Measurements from ENCODE around the gene SYNGR4. TPM values are rescaled to one million over a fixed set of nuclear protein-coding genes. Genes with fewer than 3 reads are reported as not detected.

SYNGR4 gene
- total and polyA plus RNA-seq, 5 donors from 2014 or later, result not detected

- peak overlapping the region; percentile 43 to 72 (median 62) for H3K4me3 Mint-ChIP-seq
- H3K27ac Mint-ChIP-seq, result peak overlapping the region in 1 of 3 donors; percentile 49
Observed at GRCh38 chr19:48400018-48400742, 36.0 kb downstream of the SYNGR4 start.

GRCh38 chr19:48401287-48401686, 37.1 kb downstream of the SYNGR4 start:
- no peaks in the 10 kb centered on the region for H3K27me3 ChIP-seq (ENCODE audit: control insufficient read depth, insufficient read depth, low read length)
- no peak overlapping the region for H3K27ac ChIP-seq (ENCODE audit: insufficient read depth, low read length, poor library complexity, severe bottlenecking)
- no peaks in the 10 kb centered on the region for H3K9me3 ChIP-seq (ENCODE audit: control insufficient read depth in 2 of 2, low read length in 2 of 2)
- peaks cover 16% of the 10 kb centered on the region for H3K4me1 ChIP-seq (ENCODE audit: control insufficient read depth, insufficient read depth, low read length, poor library complexity, severe bottlenecking)
- peak overlapping the region in 2 of 3 donors; percentile 28 to 70 for H3K27ac Mint-ChIP-seq
- peaks cover 0 to 5% (median 0%) of the 10 kb centered on the region in 7 donors for H3K9me3 Mint-ChIP-seq
- no peak overlapping the region for H3K4me3 ChIP-seq (ENCODE audit: low read depth, low read length)
- H3K4me3 Mint-ChIP-seq, result peak overlapping the region in 1 of 4 donors; percentile 56
- ATAC-seq (ENCODE audit: low read depth in 2 of 2) (no peak), DNase-seq (no peak)
- H3K4me1 Mint-ChIP-seq, result peaks cover 12 to 36% (median 21%) of the 10 kb centered on the region in 4 donors
- H3K36me3 Mint-ChIP-seq, result no peaks in the 10 kb centered on the region
- no peaks in the 10 kb centered on the region for H3K36me3 ChIP-seq (ENCODE audit: control insufficient read depth, insufficient read depth, low read length)
- peaks cover 36% of the 10 kb centered on the region for H3K27me3 Mint-ChIP-seq

More at GRCh38 chr19:48400018-48400742, 36.0 kb downstream of the SYNGR4 start:
- ATAC-seq (ENCODE audit: low read depth in 2 of 2) (peak in 1 of 2 donors; percentile 10), DNase-seq (peak in 2 of 3 donors; percentile 34)
- Histone ChIP-seq H3K4me1 (ENCODE audit: control insufficient read depth, insufficient read depth, low read length, poor library complexity, severe bottlenecking) (peaks cover 24% of the 10 kb centered on the region), H3K4me3 (ENCODE audit: low read depth, low read length) (no peak overlapping the region), H3K36me3 (ENCODE audit: control insufficient read depth, insufficient read depth, low read length) (no peaks in the 10 kb centered on the region), H3K27me3 (ENCODE audit: control insufficient read depth, insufficient read depth, low read length) (peaks cover 2% of the 10 kb centered on the region), H3K27ac (ENCODE audit: insufficient read depth, low read length, poor library complexity, severe bottlenecking) (no peak overlapping the region), H3K9me3 (ENCODE audit: control insufficient read depth in 2 of 2, low read length in 2 of 2) (no peaks in the 10 kb centered on the region)
- H3K36me3 Mint-ChIP-seq, result no peaks in the 10 kb centered on the region
- H3K4me1 Mint-ChIP-seq, result peaks cover 12 to 43% (median 25%) of the 10 kb centered on the region in 4 donors
- peaks cover 0 to 5% (median 0%) of the 10 kb centered on the region in 7 donors for H3K9me3 Mint-ChIP-seq
- H3K27me3 Mint-ChIP-seq, result peaks cover 41% of the 10 kb centered on the region

- no peak overlapping the region for H3K27ac Mint-ChIP-seq
- peak overlapping the region in 2 of 4 donors; percentile 36 to 53 for H3K4me3 Mint-ChIP-seq
Observed at GRCh38 chr19:48403606-48404005, 39.4 kb downstream of the SYNGR4 start.

GRCh38 chr19:48405010-48405659, 41.0 kb downstream of the SYNGR4 start:
- H3K27ac ChIP-seq (ENCODE audit: insufficient read depth, low read length, poor library complexity, severe bottlenecking), result no peak overlapping the region
- no peaks in the 10 kb centered on the region for H3K36me3 ChIP-seq (ENCODE audit: control insufficient read depth, insufficient read depth, low read length)
- Mint-ChIP-seq H3K36me3 (no peaks in the 10 kb centered on the region), H3K4me3 (no peak overlapping the region), H3K9me3 (peaks cover 0 to 2% (median 0%) of the 10 kb centered on the region in 7 donors), H3K27ac (no peak overlapping the region), H3K27me3 (peaks cover 35% of the 10 kb centered on the region), H3K4me1 (peaks cover 0 to 17% (median 9%) of the 10 kb centered on the region in 4 donors)
- H3K4me3 ChIP-seq (ENCODE audit: low read depth, low read length), result no peak overlapping the region
- no peaks in the 10 kb centered on the region for H3K9me3 ChIP-seq (ENCODE audit: control insufficient read depth in 2 of 2, low read length in 2 of 2)
- ATAC-seq (ENCODE audit: low read depth in 2 of 2), result no peak
- H3K27me3 ChIP-seq (ENCODE audit: control insufficient read depth, insufficient read depth, low read length), result no peaks in the 10 kb centered on the region
- DNase-seq, result no peak
- no peaks in the 10 kb centered on the region for H3K4me1 ChIP-seq (ENCODE audit: control insufficient read depth, insufficient read depth, low read length, poor library complexity, severe bottlenecking)

More at GRCh38 chr19:48403606-48404005, 39.4 kb downstream of the SYNGR4 start:
- H3K9me3 ChIP-seq (ENCODE audit: control insufficient read depth in 2 of 2, low read length in 2 of 2), result no peaks in the 10 kb centered on the region
- H3K4me3 ChIP-seq (ENCODE audit: low read depth, low read length), result no peak overlapping the region
- no peaks in the 10 kb centered on the region for H3K36me3 ChIP-seq (ENCODE audit: control insufficient read depth, insufficient read depth, low read length)
- DNase-seq (peak in 2 of 3 donors; percentile 43 to 71), ATAC-seq (ENCODE audit: low read depth in 2 of 2) (peak; percentile 55 to 56)
- H3K4me1 Mint-ChIP-seq, result peaks cover 2 to 31% (median 14%) of the 10 kb centered on the region in 4 donors
- peaks cover 0 to 3% (median 0%) of the 10 kb centered on the region in 7 donors for H3K9me3 Mint-ChIP-seq
- H3K27me3 Mint-ChIP-seq, result peaks cover 42% of the 10 kb centered on the region
- no peaks in the 10 kb centered on the region for H3K27me3 ChIP-seq (ENCODE audit: control insufficient read depth, insufficient read depth, low read length)
- H3K36me3 Mint-ChIP-seq, result no peaks in the 10 kb centered on the region
- peaks cover 3% of the 10 kb centered on the region for H3K4me1 ChIP-seq (ENCODE audit: control insufficient read depth, insufficient read depth, low read length, poor library complexity, severe bottlenecking)
- H3K27ac ChIP-seq (ENCODE audit: insufficient read depth, low read length, poor library complexity, severe bottlenecking), result no peak overlapping the region

- Mint-ChIP-seq H3K36me3 (no peaks in the 10 kb centered on the region), H3K27me3 (peaks cover 40% of the 10 kb centered on the region), H3K9me3 (peaks cover 0 to 2% (median 0%) of the 10 kb centered on the region in 7 donors)
Observed at GRCh38 chr19:48405850-48406249, 41.7 kb downstream of the SYNGR4 start.

GRCh38 chr19:48413879-48414587, 49.9 kb downstream of the SYNGR4 start:
- no peaks in the 10 kb centered on the region for H3K36me3 ChIP-seq (ENCODE audit: control insufficient read depth, insufficient read depth, low read length)
- H3K4me1 Mint-ChIP-seq, result peaks cover 0 to 30% (median 15%) of the 10 kb centered on the region in 4 donors
- H3K9me3 Mint-ChIP-seq, result peaks cover 0 to 1% (median 0%) of the 10 kb centered on the region in 7 donors
- no peak for ATAC-seq (ENCODE audit: low read depth in 2 of 2)
- no peak for DNase-seq
- peaks cover 40% of the 10 kb centered on the region for H3K27me3 Mint-ChIP-seq
- no peak overlapping the region for H3K4me3 ChIP-seq (ENCODE audit: low read depth, low read length)
- H3K4me3 Mint-ChIP-seq, result peak overlapping the region in 3 of 4 donors; percentile 32 to 84 (median 59)
- H3K36me3 Mint-ChIP-seq, result no peaks in the 10 kb centered on the region
- no peak overlapping the region for H3K27ac ChIP-seq (ENCODE audit: insufficient read depth, low read length, poor library complexity, severe bottlenecking)
- H3K27ac Mint-ChIP-seq, result no peak overlapping the region
- H3K9me3 ChIP-seq (ENCODE audit: control insufficient read depth in 2 of 2, low read length in 2 of 2), result no peaks in the 10 kb centered on the region
- H3K27me3 ChIP-seq (ENCODE audit: control insufficient read depth, insufficient read depth, low read length), result no peaks in the 10 kb centered on the region
- H3K4me1 ChIP-seq (ENCODE audit: control insufficient read depth, insufficient read depth, low read length, poor library complexity, severe bottlenecking), result peaks cover 17% of the 10 kb centered on the region

More at GRCh38 chr19:48405850-48406249, 41.7 kb downstream of the SYNGR4 start:
- Mint-ChIP-seq H3K4me3 (no peak overlapping the region), H3K4me1 (peaks cover 0 to 12% (median 7%) of the 10 kb centered on the region in 4 donors), H3K27ac (peak overlapping the region in 1 of 3 donors; percentile 58)
- DNase-seq (no peak), ATAC-seq (ENCODE audit: low read depth in 2 of 2) (no peak)
- H3K27me3 ChIP-seq (ENCODE audit: control insufficient read depth, insufficient read depth, low read length), result no peaks in the 10 kb centered on the region
- H3K4me1 ChIP-seq (ENCODE audit: control insufficient read depth, insufficient read depth, low read length, poor library complexity, severe bottlenecking), result no peaks in the 10 kb centered on the region
- no peak overlapping the region for H3K4me3 ChIP-seq (ENCODE audit: low read depth, low read length)
- no peaks in the 10 kb centered on the region for H3K9me3 ChIP-seq (ENCODE audit: control insufficient read depth in 2 of 2, low read length in 2 of 2)
- H3K36me3 ChIP-seq (ENCODE audit: control insufficient read depth, insufficient read depth, low read length), result no peaks in the 10 kb centered on the region
- H3K27ac ChIP-seq (ENCODE audit: insufficient read depth, low read length, poor library complexity, severe bottlenecking), result no peak overlapping the region

- H3K27ac ChIP-seq (ENCODE audit: insufficient read depth, low read length, poor library complexity, severe bottlenecking), result no peak overlapping the region
- peaks cover 17% of the 10 kb centered on the region for H3K4me1 ChIP-seq (ENCODE audit: control insufficient read depth, insufficient read depth, low read length, poor library complexity, severe bottlenecking)
- Mint-ChIP-seq H3K27ac (no peak overlapping the region), H3K9me3 (peaks cover 0 to 1% (median 0%) of the 10 kb centered on the region in 7 donors), H3K36me3 (no peaks in the 10 kb centered on the region), H3K4me1 (peaks cover 0 to 34% (median 18%) of the 10 kb centered on the region in 4 donors), H3K4me3 (peak overlapping the region in 2 of 4 donors; percentile 28 to 81), H3K27me3 (peaks cover 44% of the 10 kb centered on the region)
- DNase-seq, result peak; percentile 32 to 84 (median 56)
- no peak overlapping the region for H3K4me3 ChIP-seq (ENCODE audit: low read depth, low read length)
- ATAC-seq (ENCODE audit: low read depth in 2 of 2), result peak; percentile 50 to 55
- no peaks in the 10 kb centered on the region for H3K36me3 ChIP-seq (ENCODE audit: control insufficient read depth, insufficient read depth, low read length)
- H3K27me3 ChIP-seq (ENCODE audit: control insufficient read depth, insufficient read depth, low read length), result no peaks in the 10 kb centered on the region
- H3K9me3 ChIP-seq (ENCODE audit: control insufficient read depth in 2 of 2, low read length in 2 of 2), result no peaks in the 10 kb centered on the region
Observed at GRCh38 chr19:48415395-48415794, 51.2 kb downstream of the SYNGR4 start.

Data from CD4-positive, CD25-positive, alpha-beta regulatory T cell (primary cell).